A549 (cell line): ENCODE measurements around the gene JAZF1. TPM values are rescaled to one million over a fixed set of nuclear protein-coding genes. Genes with fewer than 3 reads are reported as not detected.

Experiments used
- ATAC-seq, 2 experiments: fragments of 200-7000 bp in 1 of 2; fragments of >200 bp in 1 of 2; cut with Nextera tagmentation in 1 of 2; cut with Tn5 transposase in 1 of 2; 3 replicates each; pipeline versions ENCODE4 v1.8.0 to v1.9.1; 2018 to 2020; ENCODE audit warnings: mild to moderate bottlenecking in 1 of 2, moderate library complexity in 1 of 2
- CTCF ChIA-PET: fragments of 300-600 bp; sonication (Branson Sonifier 250); formaldehyde crosslinking; extraction: SDS; loops from one replicate; lab custom pipeline; 2021; ENCODE audit warnings: antibody characterized with exemption, inconsistent platforms; lab: Yijun Ruan, JAX
- POLR2A ChIA-PET: fragments of 350-600 bp; formaldehyde crosslinking; extraction: SDS; loops from one replicate; lab custom pipeline; 2021; ENCODE audit warnings: antibody characterized with exemption, inconsistent platforms; lab: Yijun Ruan, JAX
- DNase-seq, 2 experiments: peaks; one replicate each; pipeline versions ENCODE4 v3.0.0 to v3.0.0-alpha.2; 2011 to 2016; ENCODE audit warnings: low read depth in 1 of 2, low spot score in 1 of 2
- FAIRE-seq: peaks from 2 replicates; lab custom pipeline; 2011; peaks lifted over from hg19 to GRCh38; lab: Jason Lieb, UNC
- H3K27ac ChIP-seq, 2 experiments: fragments of >200 bp; sonication (Bioruptor Twin); formaldehyde crosslinking; 3 replicates each; pipeline ENCODE4 v1.5.1; 2016 to 2017
- H3K4me1 ChIP-seq: fragments of >200 bp; sonication (Bioruptor Twin); formaldehyde crosslinking; 3 replicates; pipeline ENCODE4 v1.6.1; 2016
- H3K4me2 ChIP-seq: fragments of >200 bp; sonication (Bioruptor Twin); formaldehyde crosslinking; 3 replicates; pipeline ENCODE4 v1.6.1; 2016
- H3K4me3 ChIP-seq: fragments of >200 bp; sonication (Bioruptor Twin); formaldehyde crosslinking; 3 replicates; pipeline ENCODE4 v1.5.1; 2016
- H3K9me3 ChIP-seq: fragments of >200 bp; sonication (Bioruptor Twin); formaldehyde crosslinking; 3 replicates; pipeline ENCODE4 v1.6.1; 2016
- CBX2 ChIP-seq: fragments of 200-600 bp; sonication (generic); IDR thresholded peaks from 2 replicates; pipeline ENCODE4 v1.6.1; 2016; ENCODE audit warnings: low read depth, mild to moderate bottlenecking, borderline replicate concordance
- EHF ChIP-seq: fragments of 250-450 bp; sonication (Bioruptor Pico); IDR thresholded peaks from 2 replicates; pipeline ENCODE4 v1.5.0; 2020; ENCODE audit warnings: mild to moderate bottlenecking
- FOSB ChIP-seq: fragments of 250-450 bp; sonication (Bioruptor Pico); IDR thresholded peaks from 2 replicates; pipeline ENCODE4 v1.5.0; 2020; ENCODE audit warnings: mild to moderate bottlenecking, moderate library complexity
- FOSL2 ChIP-seq, 2 experiments: fragments of 450-650 bp in 1 of 2; fragments of >200 bp in 1 of 2; sonication (Bioruptor Twin) in 1 of 2; formaldehyde crosslinking; IDR thresholded peaks; 2 replicates each; pipeline versions ENCODE4 v1.5.0 to v1.6.1; 2016 to 2020; ENCODE audit warnings: mild to moderate bottlenecking in 1 of 2, moderate library complexity in 1 of 2
- JUN ChIP-seq, 2 experiments: fragments of >200 bp; sonication (Bioruptor Twin); formaldehyde crosslinking; IDR thresholded peaks; 2 replicates in 1 of 2; 3 replicates in 1 of 2; pipeline ENCODE4 v1.6.1; 2016 to 2017
- KDM5A ChIP-seq: fragments of 200-600 bp; sonication (generic); IDR thresholded peaks from 2 replicates; pipeline ENCODE4 v1.6.1; 2016; ENCODE audit warnings: antibody characterized with exemption, mild to moderate bottlenecking
- MAFK ChIP-seq: fragments of 450-650 bp; IDR thresholded peaks from 2 replicates; pipeline ENCODE4 v1.6.1; 2014; ENCODE audit not compliant: partially characterized antibody
- MYC ChIP-seq: IDR thresholded peaks from 2 replicates; pipeline ENCODE4 v1.6.1; 2012; ENCODE audit warnings: mild to moderate bottlenecking, inconsistent platforms, low read length, improper control_type of control experiment, borderline replicate concordance
- NR3C1 ChIP-seq: fragments of >200 bp; sonication (Bioruptor Twin); formaldehyde crosslinking; IDR thresholded peaks from 3 replicates; pipeline ENCODE4 v1.6.1; 2017
- RARB ChIP-seq: fragments of 250-450 bp; sonication (Bioruptor Pico); IDR thresholded peaks from 2 replicates; pipeline ENCODE4 v1.8.0; 2021; ENCODE audit warnings: mild to moderate bottlenecking, moderate library complexity
- TFCP2L1 ChIP-seq: fragments of 250-450 bp; sonication (Bioruptor Pico); IDR thresholded peaks from 2 replicates; pipeline ENCODE4 v1.5.0; 2021; ENCODE audit warnings: mild to moderate bottlenecking
- TP53 ChIP-seq: fragments of 250-450 bp; sonication (Bioruptor Pico); IDR thresholded peaks from 2 replicates; pipeline ENCODE4 v1.5.0; 2021; ENCODE audit warnings: mild to moderate bottlenecking, moderate library complexity
- WGBS: methylation state at CpG from one replicate; pipeline ENCODE4 v1.1.6; 2017; ENCODE audit errors: missing lambda C conversion rate; 5-methylcytosine and 5-hydroxymethylcytosine counted together
- polyA plus RNA-seq, 4 experiments: library from polyadenylated mRNA; depleted of rRNA in 3 of 4; stranded (reverse); fragments of >200 nt; fragmentation: RNase III in 1 of 4; extraction: RNeasy Plus Mini Kit Qiagen cat#74134 plus additional on column Dnase treatment in 1 of 4; gene quantifications; 2 replicates in 3 of 4; 3 replicates in 1 of 4; pipeline ENCODE4 v1.2.3, GENCODE V29; 2011 to 2017
- TF ChIP-seq, protein P1 (sequence below): fragments of 450-650 bp; IDR thresholded peaks from 2 replicates; pipeline ENCODE4 v1.6.1; 2014; ENCODE audit warnings: antibody characterized with exemption
- TF ChIP-seq, protein P2 (sequence below): IDR thresholded peaks from 2 replicates; pipeline ENCODE4 v1.6.1; 2012
- TF ChIP-seq, protein P3 (sequence below): fragments of >200 bp; sonication (Bioruptor Twin); formaldehyde crosslinking; IDR thresholded peaks from 2 replicates; pipeline ENCODE4 v1.6.1; 2016
- TF ChIP-seq, protein P4 (sequence below): IDR thresholded peaks from 2 replicates; pipeline ENCODE4 v1.6.1; 2012; ENCODE audit warnings: low read depth, borderline replicate concordance
- TF ChIP-seq, protein P5 (sequence below): fragments of 250-450 bp; sonication (Bioruptor Pico); IDR thresholded peaks from 2 replicates; pipeline ENCODE4 v1.5.0; 2021; ENCODE audit warnings: mild to moderate bottlenecking, moderate library complexity, borderline replicate concordance

JAZF1 gene
- polyA plus RNA-seq, 2 of the 4 experiments (the other 2 are of a cell fraction), result 1.9 to 2.8 TPM

DNA sequence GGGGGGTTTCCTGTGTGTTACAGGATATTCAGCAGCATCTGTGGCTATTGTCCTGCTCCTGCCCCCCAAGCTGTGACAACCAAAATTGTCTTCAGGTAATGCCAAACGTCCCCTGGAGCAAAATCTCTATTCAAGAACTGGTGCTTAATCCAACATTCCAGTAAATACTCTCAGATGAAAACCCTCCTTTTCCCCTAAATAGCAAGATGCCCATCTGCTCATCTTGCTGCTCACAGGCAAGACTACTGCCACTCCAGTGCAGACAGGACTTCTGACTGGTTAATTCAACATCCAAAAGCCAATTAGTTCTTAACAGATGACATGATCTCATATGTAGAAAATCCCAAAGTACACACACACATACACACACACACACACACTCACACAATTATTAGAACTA is 20.5 kb upstream of the JAZF1 start:
- Histone ChIP-seq H3K4me1 (no peaks in the 10 kb centered on the region), H3K4me3 (no peak overlapping the region)
- POLR2A ChIA-PET, result no interaction called here
- DNase-seq (no peak), FAIRE-seq (no peak), ATAC-seq (no peak)
- 0% methylated on average over 1 of the region's 1 CpG for WGBS
- TF ChIP-seq MAFK, result no peak
- TF ChIP-seq, protein P1, sequence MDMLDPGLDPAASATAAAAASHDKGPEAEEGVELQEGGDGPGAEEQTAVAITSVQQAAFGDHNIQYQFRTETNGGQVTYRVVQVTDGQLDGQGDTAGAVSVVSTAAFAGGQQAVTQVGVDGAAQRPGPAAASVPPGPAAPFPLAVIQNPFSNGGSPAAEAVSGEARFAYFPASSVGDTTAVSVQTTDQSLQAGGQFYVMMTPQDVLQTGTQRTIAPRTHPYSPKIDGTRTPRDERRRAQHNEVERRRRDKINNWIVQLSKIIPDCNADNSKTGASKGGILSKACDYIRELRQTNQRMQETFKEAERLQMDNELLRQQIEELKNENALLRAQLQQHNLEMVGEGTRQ, result no peak
- TF ChIP-seq, protein P2, sequence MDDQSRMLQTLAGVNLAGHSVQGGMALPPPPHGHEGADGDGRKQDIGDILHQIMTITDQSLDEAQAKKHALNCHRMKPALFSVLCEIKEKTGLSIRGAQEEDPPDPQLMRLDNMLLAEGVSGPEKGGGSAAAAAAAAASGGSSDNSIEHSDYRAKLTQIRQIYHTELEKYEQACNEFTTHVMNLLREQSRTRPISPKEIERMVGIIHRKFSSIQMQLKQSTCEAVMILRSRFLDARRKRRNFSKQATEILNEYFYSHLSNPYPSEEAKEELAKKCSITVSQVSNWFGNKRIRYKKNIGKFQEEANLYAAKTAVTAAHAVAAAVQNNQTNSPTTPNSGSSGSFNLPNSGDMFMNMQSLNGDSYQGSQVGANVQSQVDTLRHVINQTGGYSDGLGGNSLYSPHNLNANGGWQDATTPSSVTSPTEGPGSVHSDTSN, result no peak
- no peak for TF ChIP-seq JUN (IDR thresholded peaks at IDR 0.05)
- no peak for TF ChIP-seq NR3C1
- no peak for TF ChIP-seq EHF (CRISPR knock-in tag)
- TF ChIP-seq TFCP2L1 (CRISPR knock-in tag), result no peak
- no peak for TF ChIP-seq FOSB (CRISPR knock-in tag)
- TF ChIP-seq, all 56 proteins: peak for 0
- CTCF ChIA-PET, result interaction anchor here (0.6 kb wide), 1 partner anchor 669 kb away, joined by 3 read pairs; no protein-coding TSS in a partner anchor
- Histone ChIP-seq H3K4me2 (no peak overlapping the region), H3K27ac (no peak overlapping the region), H3K9me3 (no peaks in the 10 kb centered on the region)

DNA sequence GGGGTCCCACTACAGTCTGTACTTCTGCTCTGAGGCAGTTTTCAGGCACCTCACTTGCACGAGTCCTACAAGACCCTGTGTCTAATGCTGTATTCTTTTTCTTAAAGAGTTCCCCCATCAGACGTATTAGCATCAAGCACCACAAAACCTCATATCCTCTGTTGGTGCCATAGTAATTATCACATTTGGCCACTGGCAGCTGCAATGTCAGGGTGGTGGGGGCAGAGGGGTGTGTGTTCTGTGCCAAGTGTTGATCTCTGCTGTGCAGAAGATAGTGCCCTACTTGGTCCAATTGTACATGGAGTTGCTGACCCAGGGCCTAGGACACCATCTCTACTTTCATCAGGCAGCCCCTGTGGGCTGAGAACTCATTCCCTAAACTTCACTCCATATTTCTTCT is 20.0 kb upstream of the JAZF1 start:
- CTCF ChIA-PET, result interaction anchor here (0.6 kb wide), 2 partner anchors 10 to 669 kb away, joined by 3 to 4 read pairs; no protein-coding TSS in a partner anchor
- TF ChIP-seq MYC (no peak), KDM5A (no peak), JUN (IDR thresholded peaks at IDR 0.05) (no peak)
- Histone ChIP-seq H3K4me3 (no peak overlapping the region), H3K9me3 (no peaks in the 10 kb centered on the region), H3K27ac (no peak overlapping the region), H3K4me2 (no peak overlapping the region), H3K4me1 (no peaks in the 10 kb centered on the region)
- POLR2A ChIA-PET, result no interaction called here
- no peak for ATAC-seq
- DNase-seq, result no peak
- WGBS, result 33% methylated on average over 2 of the region's 2 CpGs
- FAIRE-seq, result no peak

DNA sequence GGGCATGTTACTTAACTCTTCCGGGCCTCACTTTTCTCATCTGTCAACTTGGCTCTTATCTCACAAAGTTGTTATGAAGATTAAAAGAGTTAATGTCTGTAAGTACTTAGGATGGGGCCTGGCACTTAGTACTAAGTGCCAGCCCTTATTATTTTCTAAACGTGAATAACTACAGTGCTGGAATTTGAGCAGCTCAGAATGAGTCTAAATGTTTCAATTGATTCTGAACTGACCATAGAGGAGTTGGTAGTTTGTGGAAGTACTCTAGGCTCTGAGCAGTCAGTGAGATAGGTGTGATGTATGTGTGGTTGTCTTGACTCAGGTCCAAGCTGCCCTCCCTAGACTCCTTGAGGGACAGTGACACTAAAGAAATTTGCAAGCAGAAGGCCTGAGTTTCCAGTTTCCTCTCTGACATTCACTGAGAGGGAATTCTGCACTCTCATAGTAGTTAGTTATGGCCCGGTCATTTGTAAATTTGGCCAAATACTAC is 18.5 kb upstream of the JAZF1 start:
- WGBS, result 63% methylated on average over 3 of the region's 3 CpGs
- ATAC-seq (no peak), DNase-seq (no peak), FAIRE-seq (no peak)
- Histone ChIP-seq H3K4me2 (no peak overlapping the region), H3K4me3 (no peak overlapping the region), H3K4me1 (no peaks in the 10 kb centered on the region), H3K27ac (no peak overlapping the region), H3K9me3 (no peaks in the 10 kb centered on the region)
- ChIA-PET CTCF (no interaction called here), POLR2A (no interaction called here)
- TF ChIP-seq FOSL2 (IDR thresholded peaks at IDR 0.05), result no peak
- TF ChIP-seq FOSL2 (CRISPR knock-in tag; IDR thresholded peaks at IDR 0.05), result no peak
- no peak for TF ChIP-seq CBX2
- no peak for TF ChIP-seq TP53 (CRISPR knock-in tag)
- TF ChIP-seq, protein P3, sequence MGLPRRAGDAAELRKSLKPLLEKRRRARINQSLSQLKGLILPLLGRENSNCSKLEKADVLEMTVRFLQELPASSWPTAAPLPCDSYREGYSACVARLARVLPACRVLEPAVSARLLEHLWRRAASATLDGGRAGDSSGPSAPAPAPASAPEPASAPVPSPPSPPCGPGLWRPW, result no peak
- TF ChIP-seq, protein P4, sequence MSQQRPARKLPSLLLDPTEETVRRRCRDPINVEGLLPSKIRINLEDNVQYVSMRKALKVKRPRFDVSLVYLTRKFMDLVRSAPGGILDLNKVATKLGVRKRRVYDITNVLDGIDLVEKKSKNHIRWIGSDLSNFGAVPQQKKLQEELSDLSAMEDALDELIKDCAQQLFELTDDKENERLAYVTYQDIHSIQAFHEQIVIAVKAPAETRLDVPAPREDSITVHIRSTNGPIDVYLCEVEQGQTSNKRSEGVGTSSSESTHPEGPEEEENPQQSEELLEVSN, result no peak
- TF ChIP-seq, protein P2, result no peak
- TF ChIP-seq RARB, result no peak
- TF ChIP-seq MYC, result no peak
- TF ChIP-seq, protein P5, sequence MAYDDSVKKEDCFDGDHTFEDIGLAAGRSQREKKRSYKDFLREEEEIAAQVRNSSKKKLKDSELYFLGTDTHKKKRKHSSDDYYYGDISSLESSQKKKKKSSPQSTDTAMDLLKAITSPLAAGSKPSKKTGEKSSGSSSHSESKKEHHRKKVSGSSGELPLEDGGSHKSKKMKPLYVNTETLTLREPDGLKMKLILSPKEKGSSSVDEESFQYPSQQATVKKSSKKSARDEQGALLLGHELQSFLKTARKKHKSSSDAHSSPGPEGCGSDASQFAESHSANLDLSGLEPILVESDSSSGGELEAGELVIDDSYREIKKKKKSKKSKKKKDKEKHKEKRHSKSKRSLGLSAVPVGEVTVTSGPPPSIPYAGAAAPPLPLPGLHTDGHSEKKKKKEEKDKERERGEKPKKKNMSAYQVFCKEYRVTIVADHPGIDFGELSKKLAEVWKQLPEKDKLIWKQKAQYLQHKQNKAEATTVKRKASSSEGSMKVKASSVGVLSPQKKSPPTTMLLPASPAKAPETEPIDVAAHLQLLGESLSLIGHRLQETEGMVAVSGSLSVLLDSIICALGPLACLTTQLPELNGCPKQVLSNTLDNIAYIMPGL (CRISPR knock-in tag), result no peak
